Gastroesophageal sphincter (tissue), 4 donors: ENCODE measurements around the gene CORO1A. TPM values are rescaled to one million over a fixed set of nuclear protein-coding genes. Genes with fewer than 3 reads are reported as not detected.

Source experiments
- ATAC-seq: fragments of 150-250 bp; one replicate; pipeline ENCODE4 v1.9.1; 2016; ENCODE audit warnings: mild to moderate bottlenecking, moderate library complexity
- H3K27ac ChIP-seq, 4 donors: fragments of 200-600 bp; sonication (generic) in 3 of 4; 1 replicate in 3 of 4; 2 replicates in 1 of 4; pipeline ENCODE4 v1.5.1; 2016 to 2019
- H3K27me3 ChIP-seq: fragments of 200-600 bp; sonication (generic); one replicate; pipeline ENCODE4 v1.5.1; 2019
- H3K36me3 ChIP-seq, 2 donors: fragments of 200-600 bp; sonication (generic); one replicate each; pipeline ENCODE4 v1.5.1; 2019; ENCODE audit warnings: control low read depth in 1 of 2
- H3K4me1 ChIP-seq, 3 donors: fragments of 200-600 bp; sonication (generic); 1 replicate in 2 of 3; 2 replicates in 1 of 3; pipeline ENCODE4 v1.5.1; 2016 to 2019; ENCODE audit warnings: control low read depth in 2 of 3
- H3K4me3 ChIP-seq, 2 donors: fragments of 200-600 bp; sonication (generic); one replicate each; pipeline ENCODE4 v1.5.1; 2019; ENCODE audit warnings: mild to moderate bottlenecking in 1 of 2, moderate library complexity in 1 of 2
- H3K9me3 ChIP-seq, 3 donors: fragments of 200-600 bp; sonication (generic); one replicate each; pipeline ENCODE4 v1.5.1; 2017 to 2019; ENCODE audit warnings: control low read depth in 2 of 3
- CTCF ChIP-seq, 4 experiments: fragments of 200-600 bp in 2 of 4; fragments of 450-650 bp in 2 of 4; sonication (generic) in 1 of 4; IDR thresholded peaks; one replicate each; pipeline ENCODE4 v1.5.1; 2017 to 2019; ENCODE audit warnings: antibody characterized with exemption in 4 of 4, mild to moderate bottlenecking in 2 of 4, moderate library complexity in 2 of 4
- EP300 ChIP-seq: sonication (generic); formaldehyde crosslinking; IDR thresholded peaks from one replicate; pipeline ENCODE4 v1.6.1; 2017; ENCODE audit warnings: antibody characterized with exemption, mild to moderate bottlenecking
- POLR2A ChIP-seq, 2 donors: fragments of 450-650 bp; IDR thresholded peaks; one replicate each; pipeline ENCODE4 v1.6.1; 2017; ENCODE audit warnings: antibody characterized with exemption in 2 of 2, mild to moderate bottlenecking in 2 of 2, moderate library complexity in 1 of 2
- POLR2AphosphoS5 ChIP-seq: sonication (generic); formaldehyde crosslinking; IDR thresholded peaks from one replicate; pipeline ENCODE4 v1.6.1; 2017; ENCODE audit warnings: antibody characterized with exemption
- WGBS, 2 donors: methylation state at CpG; one replicate each; pipeline ENCODE4 v1.1.5; 2018; ENCODE audit warnings: low coverage in 1 of 2; 5-methylcytosine and 5-hydroxymethylcytosine counted together
- total RNA-seq, 4 donors: library from RNA; depleted of rRNA; stranded (reverse); fragments of >200 nt; gene quantifications; one replicate each; pipeline ENCODE4 v1.1.0, GENCODE V29; 2016

The CORO1A gene
- total RNA-seq, 4 donors from 2014 or later: 8.6 to 32.0 (median 13.1) TPM

- H3K36me3 ChIP-seq: no peaks in the 10 kb centered on the region
- H3K4me3 ChIP-seq: no peak overlapping the region
- WGBS, 2 donors: 100% methylated on average over 2 of the region's 2 CpGs; no CpG with 5 or more reads in 1 of the 2 donors
- no peaks in the 10 kb centered on the region for H3K9me3 ChIP-seq
- H3K4me1 ChIP-seq: no peaks in the 10 kb centered on the region
- H3K27me3 ChIP-seq: no peaks in the 10 kb centered on the region
- no peak overlapping the region for H3K27ac ChIP-seq
- no peak for ATAC-seq
- TF ChIP-seq EP300: no peak
- no peak for TF ChIP-seq POLR2AphosphoS5
- TF ChIP-seq CTCF (IDR thresholded peaks at IDR 0.05): no peak
- TF ChIP-seq POLR2A (IDR thresholded peaks at IDR 0.05): no peak
These were observed 41.7 kb upstream of the CORO1A start for GRCh38 chr16:30141750-30142149.

- no peaks in the 10 kb centered on the region for H3K36me3 ChIP-seq
- WGBS, 2 donors: 77% methylated on average over 13 of the region's 13 CpGs; no CpG with 5 or more reads in 1 of the 2 donors
- no peaks in the 10 kb centered on the region for H3K4me1 ChIP-seq
- TF ChIP-seq POLR2AphosphoS5: no peak
- no peak overlapping the region for H3K4me3 ChIP-seq
- ATAC-seq: no peak
- H3K27ac ChIP-seq: no peak overlapping the region
- H3K9me3 ChIP-seq: no peaks in the 10 kb centered on the region
- H3K27me3 ChIP-seq: no peaks in the 10 kb centered on the region
These were observed 40.6 kb upstream of the CORO1A start for GRCh38 chr16:30142672-30143346.

- 60 to 65% methylated on average over 2 of the region's 2 CpGs for WGBS, 2 donors
- ATAC-seq: no peak
- H3K27ac ChIP-seq: no peak overlapping the region
These were observed 40.1 kb upstream of the CORO1A start for GRCh38 chr16:30143347-30143702.

GRCh38 chr16:30144017-30144416, 39.4 kb upstream of the CORO1A start:
- ATAC-seq: no peak
- Histone ChIP-seq H3K9me3 (peaks cover 0 to 5% (median 0%) of the 10 kb centered on the region in 3 donors), H3K27ac (no peak overlapping the region), H3K27me3 (no peaks in the 10 kb centered on the region), H3K4me3 (no peak overlapping the region), H3K4me1 (no peaks in the 10 kb centered on the region), H3K36me3 (no peaks in the 10 kb centered on the region)
- TF ChIP-seq EP300 (no peak), POLR2A (IDR thresholded peaks at IDR 0.05) (no peak), CTCF (IDR thresholded peaks at IDR 0.05) (no peak)

More at GRCh38 chr16:30143347-30143702, 40.1 kb upstream of the CORO1A start:
- Histone ChIP-seq H3K4me3 (no peak overlapping the region), H3K27me3 (no peaks in the 10 kb centered on the region), H3K9me3 (no peaks in the 10 kb centered on the region), H3K36me3 (no peaks in the 10 kb centered on the region), H3K4me1 (no peaks in the 10 kb centered on the region)
- TF ChIP-seq POLR2A (IDR thresholded peaks at IDR 0.05) (no peak), POLR2AphosphoS5 (no peak), EP300 (no peak), CTCF (IDR thresholded peaks at IDR 0.05) (no peak)

GRCh38 chr16:30144917-30145316, 38.5 kb upstream of the CORO1A start:
- no peaks in the 10 kb centered on the region for H3K4me1 ChIP-seq
- H3K36me3 ChIP-seq: no peaks in the 10 kb centered on the region
- ATAC-seq: no peak
- H3K27me3 ChIP-seq: no peaks in the 10 kb centered on the region
- TF ChIP-seq CTCF (IDR thresholded peaks at IDR 0.05) (no peak), EP300 (no peak), POLR2AphosphoS5 (no peak), POLR2A (IDR thresholded peaks at IDR 0.05) (no peak)
- H3K27ac ChIP-seq: no peak overlapping the region
- H3K9me3 ChIP-seq: peaks cover 0 to 13% (median 0%) of the 10 kb centered on the region in 3 donors
- WGBS, 2 donors: 20 to 86% methylated on average over 1 of the region's 1 CpG
- no peak overlapping the region for H3K4me3 ChIP-seq
